HUES48 (cell line): ENCODE data around the gene TRAF7.
"Not testable (repeated sequence)": the region's sequence is repeated elsewhere in the genome, so short reads cannot be mapped to it uniquely, and the experiment has no call there.

Experiments used
- H3K27ac ChIP-seq: one replicate; pipeline ENCODE4 v1.7.0; 2013; ENCODE audit warnings: low read depth, low read length, inconsistent platforms
- H3K27me3 ChIP-seq: 2 replicates; pipeline ENCODE4 v1.6.1; 2013; ENCODE audit warnings: mild to moderate bottlenecking, low read length; ENCODE audit not compliant: control insufficient read depth, insufficient read depth
- H3K36me3 ChIP-seq: 2 replicates; pipeline ENCODE4 v1.6.1; 2013; ENCODE audit warnings: low read length; ENCODE audit not compliant: control insufficient read depth, insufficient read depth
- H3K4me1 ChIP-seq: 2 replicates; pipeline ENCODE4 v1.6.1; 2013; ENCODE audit warnings: mild to moderate bottlenecking, low read length; ENCODE audit not compliant: control insufficient read depth, insufficient read depth
- H3K4me3 ChIP-seq: 2 replicates; pipeline ENCODE4 v1.5.1; 2013; ENCODE audit warnings: mild to moderate bottlenecking, low read depth, low read length
- H3K9ac ChIP-seq: 2 replicates; pipeline ENCODE4 v1.6.1; 2013; ENCODE audit warnings: mild to moderate bottlenecking, low read depth, low read length, moderate library complexity
- H3K9me3 ChIP-seq: 2 replicates; pipeline ENCODE4 v1.6.1; 2013; ENCODE audit warnings: low read length; ENCODE audit not compliant: control insufficient read depth, insufficient read depth

Gene TRAF7

GRCh38 chr16:2155091-2155950, at the start of gene TRAF7:
TSS of gene TRAF7 (plus strand) at chr16:2155782. CDS start at chr16:2163921, 8,139 bp downstream.
- Histone ChIP-seq H3K9me3 (no peaks in the 10 kb centered on the region), H3K9ac (peak within 1 kb of the TSS; percentile 99), H3K4me1 (peaks cover 27% of the 10 kb centered on the region), H3K4me3 (peak within 1 kb of the TSS; percentile 99), H3K36me3 (peaks cover 39% of the 10 kb centered on the region), H3K27ac (peak within 1 kb of the TSS; percentile 97), H3K27me3 (no peaks in the 10 kb centered on the region)

GRCh38 chr16:2106211-2106610, 49.4 kb upstream of the TRAF7 start:
- H3K4me3 ChIP-seq, H3K9me3 ChIP-seq, H3K4me1 ChIP-seq, H3K27me3 ChIP-seq, H3K27ac ChIP-seq, H3K9ac ChIP-seq: not testable (repeated sequence)
- peaks cover 30% of the 10 kb centered on the region for H3K36me3 ChIP-seq

- not testable (repeated sequence) for H3K4me1 ChIP-seq, H3K27me3 ChIP-seq, H3K27ac ChIP-seq, H3K9ac ChIP-seq, H3K9me3 ChIP-seq, H3K4me3 ChIP-seq
- H3K36me3 ChIP-seq, result peaks cover 26% of the 10 kb centered on the region
Measured at GRCh38 chr16:2107121-2107790, 48.3 kb upstream of the TRAF7 start.

- not testable (repeated sequence) for H3K4me3 ChIP-seq, H3K4me1 ChIP-seq, H3K27ac ChIP-seq, H3K27me3 ChIP-seq, H3K9ac ChIP-seq, H3K9me3 ChIP-seq
- peaks cover 22% of the 10 kb centered on the region for H3K36me3 ChIP-seq
Measured at GRCh38 chr16:2107791-2108125, 47.8 kb upstream of the TRAF7 start.

GRCh38 chr16:2108446-2109270, 46.9 kb upstream of the TRAF7 start:
- H3K4me3 ChIP-seq, H3K27me3 ChIP-seq, H3K9me3 ChIP-seq, H3K4me1 ChIP-seq, H3K27ac ChIP-seq, H3K9ac ChIP-seq: not testable (repeated sequence)
- peaks cover 22% of the 10 kb centered on the region for H3K36me3 ChIP-seq

- H3K4me3 ChIP-seq, H3K27me3 ChIP-seq, H3K27ac ChIP-seq, H3K4me1 ChIP-seq, H3K9ac ChIP-seq, H3K9me3 ChIP-seq: not testable (repeated sequence)
- H3K36me3 ChIP-seq, result peaks cover 22% of the 10 kb centered on the region
Measured at GRCh38 chr16:2109271-2109580, 46.4 kb upstream of the TRAF7 start.

- H3K27ac ChIP-seq, H3K27me3 ChIP-seq, H3K4me3 ChIP-seq, H3K9ac ChIP-seq, H3K9me3 ChIP-seq, H3K4me1 ChIP-seq: not testable (repeated sequence)
- peaks cover 22% of the 10 kb centered on the region for H3K36me3 ChIP-seq
Measured at GRCh38 chr16:2109872-2110271, 45.7 kb upstream of the TRAF7 start.

- not testable (repeated sequence) for H3K27ac ChIP-seq, H3K27me3 ChIP-seq, H3K9ac ChIP-seq, H3K9me3 ChIP-seq, H3K4me3 ChIP-seq, H3K4me1 ChIP-seq
- H3K36me3 ChIP-seq, result peaks cover 22% of the 10 kb centered on the region
Measured at GRCh38 chr16:2110332-2111008, 45.1 kb upstream of the TRAF7 start.

- H3K4me1 ChIP-seq, H3K27me3 ChIP-seq, H3K27ac ChIP-seq, H3K4me3 ChIP-seq, H3K9me3 ChIP-seq, H3K9ac ChIP-seq: not testable (repeated sequence)
- H3K36me3 ChIP-seq, result peaks cover 22% of the 10 kb centered on the region
Measured at GRCh38 chr16:2111009-2111353, 44.6 kb upstream of the TRAF7 start.

GRCh38 chr16:2111412-2112335, 43.9 kb upstream of the TRAF7 start:
- H3K27me3 ChIP-seq, H3K9ac ChIP-seq, H3K27ac ChIP-seq, H3K4me3 ChIP-seq, H3K4me1 ChIP-seq, H3K9me3 ChIP-seq: not testable (repeated sequence)
- peaks cover 22% of the 10 kb centered on the region for H3K36me3 ChIP-seq
